C4-2B (cell line): ENCODE results near the gene TMEM218.

Source experiments
- CTCF ChIP-seq: fragments of 450-650 bp; conservative IDR thresholded peaks from 2 replicates; pipeline ENCODE4 v1.5.1; 2017; ENCODE audit warnings: mild to moderate bottlenecking
- ZFX ChIP-seq: fragments of 450-650 bp; IDR thresholded peaks from 2 replicates; pipeline ENCODE4 v1.6.1; 2017

GRCh38 chr11:125072218-125072960, 39.0 kb downstream of the TMEM218 start:
- no peak for TF ChIP-seq CTCF
- TF ChIP-seq ZFX, result no peak
